GM18505 (cell line): Measurements from ENCODE around the gene DPP10.

Experiments used
- ATAC-seq: cut with Tn5 transposase; IDR thresholded peaks from one replicate; pipeline ENCODE4 v1.9.1; 2021; ENCODE audit not compliant: unreplicated experiment
- POLR2A ChIP-seq: IDR thresholded peaks from 4 replicates; pipeline ENCODE4 v1.6.1; 2011; ENCODE audit warnings: borderline replicate concordance; ENCODE audit not compliant: insufficient read depth, insufficient read length; ENCODE audit errors: extremely low read depth

DPP10 gene

GRCh38 chr2:114526841-114527240 lies 84.4 kb downstream of the DPP10 start:
- TF ChIP-seq POLR2A = no peak
- no peak for ATAC-seq

DNA sequence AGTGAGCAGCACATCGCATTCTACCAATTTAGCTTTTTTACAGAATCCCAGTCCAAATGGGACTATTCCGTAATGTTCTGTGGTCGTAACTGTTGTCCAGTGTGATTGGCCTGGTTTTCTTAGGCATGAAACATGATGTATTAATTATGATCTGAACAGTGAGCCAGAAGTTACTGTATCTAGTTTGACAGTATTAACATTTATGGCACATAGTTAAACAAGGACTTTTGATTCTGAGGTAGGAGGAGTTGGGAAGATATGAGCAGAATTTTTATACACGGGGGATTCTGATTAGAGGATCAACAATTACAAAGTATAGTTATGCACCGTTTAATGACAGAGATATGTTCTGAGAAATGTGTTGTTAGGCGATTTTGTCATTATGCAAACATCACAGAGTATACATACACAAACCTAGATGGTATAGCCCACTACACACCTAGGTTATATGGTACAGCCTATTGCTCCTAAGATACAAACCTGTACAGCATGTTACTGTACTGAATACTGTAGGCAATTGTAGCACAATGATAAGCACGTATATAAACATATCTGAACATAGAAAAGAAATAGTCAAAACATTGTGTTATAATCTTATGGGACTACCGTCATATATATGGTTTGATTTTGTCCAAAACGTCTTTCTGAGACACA lies 85.0 kb downstream of the DPP10 start:
- TF ChIP-seq POLR2A = no peak
- no peak for ATAC-seq

DNA sequence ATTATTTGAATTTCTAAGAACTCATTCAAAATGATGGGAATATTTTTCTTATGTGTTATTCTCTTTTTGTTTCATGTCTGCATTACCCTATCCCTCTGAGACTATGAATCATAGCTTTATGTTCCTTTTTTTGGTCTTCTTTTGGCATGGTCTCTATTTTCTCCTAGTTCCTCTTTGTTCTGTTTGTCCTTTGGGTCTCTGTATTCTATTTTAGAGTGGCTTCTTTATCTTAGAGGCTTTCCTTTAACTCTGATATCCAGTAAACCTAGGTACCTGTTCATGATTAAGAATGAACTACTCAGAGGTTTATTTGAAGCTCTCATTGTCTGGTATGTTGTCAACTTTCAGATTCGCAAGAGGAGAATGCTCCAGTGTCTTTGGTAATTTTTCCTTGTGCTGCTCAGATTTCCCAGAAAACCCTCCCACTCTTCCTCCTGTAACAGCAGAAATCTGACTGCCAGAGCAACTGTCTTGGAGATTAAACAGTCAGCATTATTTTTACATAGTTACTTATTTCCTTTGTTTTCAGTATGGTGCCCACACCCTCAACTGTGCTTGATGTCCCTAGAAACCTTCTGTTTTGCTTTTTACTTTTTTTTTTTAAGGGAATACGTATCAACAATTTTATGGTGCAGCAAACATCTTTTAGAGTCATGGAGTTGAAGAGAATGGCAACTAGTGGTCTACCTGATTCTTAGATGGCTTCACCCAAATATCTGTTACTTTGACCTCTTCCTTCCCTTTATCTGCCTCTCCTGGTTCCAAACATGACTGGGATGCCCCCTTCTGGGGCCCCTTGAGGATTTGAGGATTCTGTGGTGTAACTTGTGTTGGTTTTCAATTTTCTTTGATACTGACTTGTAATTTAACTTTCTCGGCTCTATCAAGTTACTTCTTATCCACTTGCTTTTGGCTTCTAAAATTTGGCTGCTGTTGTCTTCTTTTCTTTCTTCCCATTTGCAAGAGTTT lies 92.0 kb downstream of the DPP10 start:
- ATAC-seq = no peak
- no peak for TF ChIP-seq POLR2A

DNA sequence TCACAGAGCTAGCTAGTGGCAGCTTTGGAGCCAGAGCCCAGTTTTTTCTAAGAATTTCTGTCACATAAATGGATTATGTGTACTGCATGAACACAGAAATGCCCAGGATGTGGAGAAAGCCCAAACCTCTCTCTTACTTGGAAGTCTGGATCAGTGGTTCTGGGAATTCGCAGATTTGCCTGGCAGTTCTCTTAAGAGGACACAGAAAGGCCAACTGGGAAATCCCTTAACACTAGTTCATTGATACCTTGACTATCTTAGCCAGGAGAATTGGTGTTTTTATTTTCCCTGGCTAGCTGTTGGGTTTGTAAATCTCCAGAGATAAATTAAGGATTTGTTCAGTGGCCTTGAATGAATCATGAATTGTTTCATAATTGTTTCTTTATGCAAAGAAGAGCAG lies 95.3 kb downstream of the DPP10 start:
- TF ChIP-seq POLR2A = no peak
- ATAC-seq = no peak

- no peak for TF ChIP-seq POLR2A
Measured at GRCh38 chr2:114542695-114543094, 100.3 kb downstream of the DPP10 start.

GRCh38 chr2:114543236-114543766 lies 100.9 kb downstream of the DPP10 start:
- ATAC-seq = no peak
- TF ChIP-seq POLR2A = no peak

More at GRCh38 chr2:114542695-114543094, 100.3 kb downstream of the DPP10 start:
- no peak for ATAC-seq

GRCh38 chr2:114545052-114545451 lies 102.6 kb downstream of the DPP10 start:
- ATAC-seq = no peak
- no peak for TF ChIP-seq POLR2A

DNA sequence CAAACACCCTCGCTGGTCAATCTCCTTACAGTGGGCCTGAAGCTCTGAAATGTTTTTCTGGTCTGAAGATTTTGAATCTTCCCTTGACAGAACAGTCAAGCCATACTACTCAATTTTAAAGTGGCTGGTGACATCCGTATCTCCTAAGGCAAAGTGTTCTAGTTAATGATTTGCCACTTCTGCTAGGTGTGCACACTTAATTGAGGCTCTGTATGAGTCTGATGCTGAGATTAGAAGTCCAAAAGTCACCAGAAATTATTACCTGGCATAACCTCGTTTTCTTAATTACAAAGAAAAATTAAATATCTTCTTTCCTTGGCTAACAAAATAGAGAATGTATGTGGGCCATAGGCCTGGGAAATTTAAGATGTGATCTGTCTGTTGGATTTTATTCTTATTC lies 104.1 kb downstream of the DPP10 start:
- TF ChIP-seq POLR2A = no peak
- no peak for ATAC-seq

- TF ChIP-seq POLR2A = no peak
- ATAC-seq = no peak
Measured at GRCh38 chr2:114548151-114548550, 105.7 kb downstream of the DPP10 start.

- TF ChIP-seq POLR2A = no peak
- no peak for ATAC-seq
Measured at GRCh38 chr2:114550364-114550763, 107.9 kb downstream of the DPP10 start.

DNA sequence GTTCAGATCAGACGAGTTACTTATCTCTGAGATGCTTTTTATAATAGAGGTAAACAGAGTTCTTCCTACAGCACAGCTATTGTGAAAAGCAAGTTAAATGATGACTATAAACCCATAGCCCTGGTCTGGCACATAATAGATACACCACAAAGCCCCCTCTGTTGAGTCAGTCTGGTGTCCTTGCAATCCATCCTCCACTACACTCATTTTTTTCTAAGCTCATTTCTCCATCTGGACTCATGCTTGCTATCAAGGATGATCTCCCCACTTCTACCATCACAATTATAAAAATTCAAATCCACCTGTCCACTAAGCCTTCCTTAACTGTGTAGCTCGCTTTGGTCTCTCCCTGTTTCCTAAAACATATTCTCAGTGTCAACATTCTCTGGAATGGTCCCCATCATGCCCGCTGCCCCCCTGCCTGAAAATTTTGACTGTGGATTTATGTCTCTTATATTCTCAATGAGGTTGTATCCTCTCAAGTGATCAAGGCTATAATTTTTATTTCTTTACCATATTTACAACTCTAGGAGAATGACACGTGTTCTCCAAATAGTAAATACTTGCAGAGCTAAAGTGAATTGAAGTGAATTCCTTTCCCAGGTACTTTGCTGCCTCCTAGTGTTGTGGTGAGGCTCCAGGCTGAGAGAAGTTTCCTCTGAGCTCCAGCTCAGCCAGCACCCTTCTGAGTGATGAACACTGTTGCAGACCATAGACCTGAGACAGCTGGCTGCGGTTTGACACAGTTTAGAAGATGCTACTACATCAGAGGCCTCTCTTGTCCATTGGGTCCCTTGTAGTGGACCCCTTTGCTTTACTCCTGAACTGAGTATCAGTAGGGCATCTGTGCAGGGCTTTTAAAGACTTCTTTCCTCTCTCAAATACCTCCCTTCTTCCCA lies 108.7 kb downstream of the DPP10 start:
- no peak for TF ChIP-seq POLR2A
- peak; percentile 50 for ATAC-seq

GRCh38 chr2:114553027-114553426 lies 110.6 kb downstream of the DPP10 start:
- TF ChIP-seq POLR2A = no peak

GRCh38 chr2:114569166-114569565 lies 126.7 kb downstream of the DPP10 start:
- no peak for TF ChIP-seq POLR2A
- ATAC-seq = no peak

More at GRCh38 chr2:114553027-114553426, 110.6 kb downstream of the DPP10 start:
- no peak for ATAC-seq
